HEK293T (cell line): ENCODE results near the gene NDUFAF7.
"Not testable (repeated sequence)": the region's sequence is repeated elsewhere in the genome, so short reads cannot be mapped to it uniquely, and the experiment has no call there.

ENCODE experiments used
- CTCF ChIA-PET: fragments of 350-600 bp; formaldehyde crosslinking; extraction: SDS; loops from one replicate; lab custom pipeline; 2021; ENCODE audit warnings: antibody characterized with exemption, inconsistent platforms; lab: Yijun Ruan, JAX
- POLR2A ChIA-PET: fragments of 350-600 bp; formaldehyde crosslinking; extraction: SDS; loops from one replicate; lab custom pipeline; 2020; ENCODE audit warnings: antibody characterized with exemption, inconsistent platforms; lab: Yijun Ruan, JAX
- DNase-seq: peaks from one replicate; pipeline ENCODE4 v3.0.0; 2012; ENCODE audit warnings: mixed read lengths; ENCODE audit errors: extremely low spot score
- ARNT ChIP-seq: fragments of 450-650 bp; IDR thresholded peaks from 2 replicates; pipeline ENCODE4 v1.6.1; 2017; ENCODE audit warnings: mild to moderate bottlenecking
- BHLHE40 ChIP-seq: fragments of 450-650 bp; IDR thresholded peaks from 2 replicates; pipeline ENCODE4 v1.6.1; 2016; ENCODE audit warnings: mild to moderate bottlenecking, moderate library complexity, borderline replicate concordance
- CTBP1 ChIP-seq: fragments of 450-650 bp; IDR thresholded peaks from 2 replicates; pipeline ENCODE4 v1.6.1; 2016; ENCODE audit warnings: borderline replicate concordance
- ELF4 ChIP-seq: fragments of 450-650 bp; IDR thresholded peaks from 2 replicates; pipeline ENCODE4 v1.6.1; 2017; ENCODE audit warnings: antibody characterized with exemption
- FOXA1 ChIP-seq: fragments of 450-650 bp; IDR thresholded peaks from 2 replicates; pipeline ENCODE4 v1.6.1; 2016; ENCODE audit warnings: mild to moderate bottlenecking
- FOXK2 ChIP-seq: fragments of 450-650 bp; IDR thresholded peaks from 2 replicates; pipeline ENCODE4 v1.6.1; 2016; ENCODE audit warnings: mild to moderate bottlenecking
- FOXM1 ChIP-seq: fragments of 450-650 bp; IDR thresholded peaks from 2 replicates; pipeline ENCODE4 v1.6.1; 2017; ENCODE audit warnings: mild to moderate bottlenecking, borderline replicate concordance
- HDGF ChIP-seq: fragments of 450-650 bp; IDR thresholded peaks from 2 replicates; pipeline ENCODE4 v1.6.1; 2017; ENCODE audit warnings: antibody characterized with exemption, borderline replicate concordance
- L3MBTL2 ChIP-seq: fragments of 450-650 bp; conservative IDR thresholded peaks from 2 replicates; pipeline ENCODE4 v1.6.1; 2016; ENCODE audit warnings: mild to moderate bottlenecking
- LEF1 ChIP-seq: fragments of 450-650 bp; IDR thresholded peaks from 2 replicates; pipeline ENCODE4 v1.6.1; 2017; ENCODE audit warnings: mild to moderate bottlenecking, borderline replicate concordance
- NFRKB ChIP-seq: fragments of 450-650 bp; IDR thresholded peaks from 2 replicates; pipeline ENCODE4 v1.6.1; 2016; ENCODE audit warnings: mild to moderate bottlenecking, moderate library complexity
- PKNOX1 ChIP-seq: fragments of 450-650 bp; IDR thresholded peaks from 2 replicates; pipeline ENCODE4 v1.6.1; 2016
- SP1 ChIP-seq: fragments of 450-650 bp; IDR thresholded peaks from 2 replicates; pipeline ENCODE4 v1.6.1; 2017
- SUZ12 ChIP-seq: fragments of 450-650 bp; IDR thresholded peaks from 2 replicates; pipeline ENCODE4 v1.6.1; 2016; ENCODE audit warnings: mild to moderate bottlenecking
- TARDBP ChIP-seq: fragments of 450-650 bp; IDR thresholded peaks from 2 replicates; pipeline ENCODE4 v1.6.1; 2016
- ZNF384 ChIP-seq: fragments of 450-650 bp; IDR thresholded peaks from 2 replicates; pipeline ENCODE4 v1.6.1; 2016

NDUFAF7 gene

GRCh38 chr2:37215250-37215649 lies 16.2 kb upstream of the NDUFAF7 start:
- CTCF ChIA-PET: no interaction called here
- POLR2A ChIA-PET: no interaction called here
- no peak for TF ChIP-seq LEF1
- TF ChIP-seq L3MBTL2: no peak
- TF ChIP-seq ZNF384: no peak
- TF ChIP-seq FOXA1: no peak
- TF ChIP-seq SP1: no peak
- no peak for TF ChIP-seq TARDBP
- TF ChIP-seq ELF4: no peak
- no peak for TF ChIP-seq PKNOX1
- TF ChIP-seq SUZ12: no peak
- TF ChIP-seq FOXK2: no peak
- DNase-seq: no peak

GRCh38 chr2:37219046-37219445 lies 12.4 kb upstream of the NDUFAF7 start:
- no peak for DNase-seq
- POLR2A ChIA-PET: interaction anchor here (1.0 kb wide), 2 partner anchors 12 to 13 kb away, joined by 4 to 5 read pairs; partner anchors contain the start of genes CEBPZ and NDUFAF7
- CTCF ChIA-PET: interaction anchor here (0.6 kb wide), 1 partner anchor 171 kb away, joined by 3 read pairs; no protein-coding TSS in a partner anchor
- TF ChIP-seq HDGF (no peak), ELF4 (no peak), TARDBP (no peak), L3MBTL2 (no peak), ZNF384 (no peak), PKNOX1 (no peak), BHLHE40 (no peak), ARNT (no peak), LEF1 (no peak), CTBP1 (no peak), NFRKB (no peak), FOXM1 (no peak), FOXK2 (no peak), SP1 (no peak), FOXA1 (no peak), SUZ12 (no peak)

- POLR2A ChIA-PET: interaction anchor here (0.8 kb wide), 1 partner anchor 9 kb away, joined by 3 read pairs; the partner anchor contains the start of gene NDUFAF7
- TF ChIP-seq SP1 (no peak), ZNF384 (no peak), CTBP1 (no peak), L3MBTL2 (no peak), ELF4 (no peak), NFRKB (no peak), HDGF (no peak), LEF1 (no peak), ARNT (no peak), BHLHE40 (no peak), FOXK2 (no peak), PKNOX1 (no peak), FOXM1 (no peak), SUZ12 (no peak), TARDBP (no peak), FOXA1 (no peak)
- DNase-seq: no peak
- CTCF ChIA-PET: no interaction called here
These were observed 8.3 kb upstream of the NDUFAF7 start for GRCh38 chr2:37223131-37223530.

GRCh38 chr2:37224063-37224462 lies 7.4 kb upstream of the NDUFAF7 start:
- CTCF ChIA-PET: no interaction called here
- DNase-seq: no peak
- TF ChIP-seq ZNF384 (no peak), SP1 (no peak)
- POLR2A ChIA-PET: no interaction called here

- DNase-seq, POLR2A ChIA-PET, CTCF ChIA-PET: not testable (repeated sequence)
These were observed 6.3 kb upstream of the NDUFAF7 start for GRCh38 chr2:37225129-37225528.

GRCh38 chr2:37226863-37227262 lies 4.6 kb upstream of the NDUFAF7 start:
- TF ChIP-seq ARNT: no peak
- TF ChIP-seq CTBP1: no peak
- TF ChIP-seq ELF4: no peak
- TF ChIP-seq SP1: no peak
- TF ChIP-seq FOXA1: no peak
- DNase-seq: no peak
- ChIA-PET CTCF (no interaction called here), POLR2A (no interaction called here)

GRCh38 chr2:37228788-37229187 lies 2.7 kb upstream of the NDUFAF7 start:
- TF ChIP-seq CTBP1 (no peak), L3MBTL2 (no peak), ZNF384 (no peak), LEF1 (no peak), SP1 (no peak), HDGF (no peak), ARNT (no peak), NFRKB (no peak), PKNOX1 (no peak), FOXM1 (no peak), ELF4 (no peak), BHLHE40 (no peak), FOXA1 (no peak)
- ChIA-PET CTCF (no interaction called here), POLR2A (no interaction called here)
- DNase-seq: no peak
